Inflammatory macrophage treated with lipopolysaccharide for 4 hours (primary cell): ENCODE results near the gene SMOC2.
"Not testable (repeated sequence)": the region's sequence is repeated elsewhere in the genome, so short reads cannot be mapped to it uniquely, and the experiment has no call there.

Experiments
- DNase-seq: peaks from one replicate; pipeline ENCODE4 v3.0.0-alpha.2; 2020

Gene SMOC2

DNA sequence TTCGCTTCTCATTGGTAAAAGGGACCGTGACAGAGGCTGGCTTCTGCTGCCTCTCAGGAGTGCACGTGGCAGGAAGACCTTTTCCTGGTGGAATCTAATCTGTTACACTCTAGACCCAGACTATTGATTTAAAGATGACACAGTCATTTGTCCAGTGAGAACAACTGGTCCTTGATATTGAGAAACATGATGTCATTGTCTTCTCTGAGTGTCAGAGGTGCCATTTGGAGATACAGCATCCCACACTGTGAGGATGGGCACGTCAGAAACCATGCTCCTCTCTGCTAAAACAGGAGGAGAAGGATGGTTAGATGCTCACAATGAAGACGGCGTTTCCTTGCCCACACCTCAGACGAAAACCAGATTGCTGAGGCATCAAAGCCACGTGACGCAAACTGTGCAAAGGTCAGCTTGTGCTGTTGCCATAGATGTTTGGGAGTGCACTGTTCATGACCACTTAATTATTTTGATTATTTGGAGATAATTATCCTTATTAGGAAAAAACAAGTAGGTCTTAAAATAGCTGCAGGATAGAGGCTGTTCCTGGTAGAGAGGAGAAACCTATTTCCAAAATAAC is 169.0 kb downstream of the SMOC2 start:
- DNase-seq, result no peak

GRCh38 chr6:168610966-168611365 is 170.0 kb downstream of the SMOC2 start:
- not testable (repeated sequence) for DNase-seq

DNA sequence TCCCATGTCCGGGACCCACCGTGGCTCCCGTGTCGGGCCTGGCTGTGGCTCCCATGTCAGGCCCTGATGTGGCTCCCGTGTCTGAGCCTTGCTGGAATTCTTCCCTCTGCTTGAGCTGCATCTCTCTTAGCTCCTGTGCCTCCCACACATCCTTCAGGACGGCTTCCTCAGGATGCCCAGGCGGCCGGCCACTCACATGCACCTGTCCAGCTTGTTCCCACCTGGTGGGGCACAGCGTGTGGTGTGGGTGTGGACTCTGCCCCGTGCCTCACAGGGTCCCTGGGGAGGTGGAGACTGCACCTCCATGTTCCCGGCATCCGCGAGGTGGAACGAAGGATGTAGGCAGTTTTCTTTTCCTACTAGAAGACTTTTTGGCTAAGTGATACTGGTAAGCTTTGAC is 170.7 kb downstream of the SMOC2 start:
- DNase-seq, result no peak

GRCh38 chr6:168612586-168612985 is 171.6 kb downstream of the SMOC2 start:
- DNase-seq, result no peak

DNA sequence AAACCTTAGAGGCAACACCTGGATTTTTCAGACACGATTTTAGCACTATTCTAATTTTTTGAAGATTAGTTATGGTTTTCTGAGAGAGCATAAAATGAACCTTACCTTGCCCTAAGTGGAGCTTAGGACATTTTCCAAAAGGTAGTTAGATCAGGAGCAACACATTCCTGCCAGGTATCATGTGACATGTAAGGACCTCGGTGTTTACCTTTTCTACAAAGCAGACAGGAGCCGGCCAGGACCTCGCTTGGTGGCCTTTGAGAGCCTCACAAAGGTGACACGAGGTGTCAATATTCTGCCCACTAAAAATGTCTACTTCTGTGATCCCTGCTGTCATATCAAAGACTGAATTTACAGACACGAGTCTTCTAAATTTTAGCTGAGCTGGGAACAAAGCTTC is 174.9 kb downstream of the SMOC2 start:
- DNase-seq, result no peak

DNA sequence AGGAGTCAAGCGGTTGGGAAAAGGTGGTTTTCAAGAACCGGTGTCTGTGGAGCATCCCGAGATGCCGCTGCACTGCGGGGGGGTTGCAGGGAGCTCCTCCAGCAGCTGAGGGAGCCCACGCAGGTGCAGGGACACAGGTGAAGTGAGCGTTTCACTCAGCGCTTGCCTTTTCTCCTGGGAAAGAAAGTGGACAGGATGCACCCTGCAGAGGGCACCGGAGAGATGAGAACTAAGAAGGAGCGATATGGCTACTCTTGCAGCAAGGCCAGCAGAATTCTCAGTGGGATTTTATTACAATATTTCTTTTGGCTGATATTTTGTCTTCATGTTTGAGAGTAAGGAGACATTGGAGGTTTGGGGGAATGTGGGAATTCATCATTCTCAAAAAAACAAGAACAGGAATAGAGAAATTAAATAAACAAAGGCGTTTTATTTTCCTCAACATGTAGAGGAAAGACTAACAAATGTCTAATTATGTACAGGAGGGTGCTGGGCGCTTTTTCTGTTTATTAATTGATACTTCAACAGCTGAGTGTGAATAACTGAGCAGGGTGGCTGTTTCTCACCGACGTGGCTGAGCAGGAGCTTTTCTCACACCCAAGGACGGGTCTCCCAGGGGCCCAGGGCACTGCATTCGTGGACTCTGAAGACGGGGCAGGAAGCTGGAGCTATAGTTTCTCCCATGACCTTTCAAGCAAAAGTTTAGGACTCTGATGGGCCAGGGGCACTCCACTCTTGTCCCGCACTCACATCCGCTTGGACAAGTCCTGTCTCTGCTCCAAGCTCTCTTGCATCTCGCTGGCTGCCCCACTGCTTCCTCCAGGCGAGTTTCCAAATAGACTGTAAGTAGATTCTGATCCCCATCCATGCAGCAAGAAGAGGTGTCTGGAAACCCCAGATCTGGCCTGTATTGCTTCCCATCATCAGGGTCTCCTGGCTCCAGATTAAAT is 176.1 kb downstream of the SMOC2 start:
- no peak for DNase-seq

DNA sequence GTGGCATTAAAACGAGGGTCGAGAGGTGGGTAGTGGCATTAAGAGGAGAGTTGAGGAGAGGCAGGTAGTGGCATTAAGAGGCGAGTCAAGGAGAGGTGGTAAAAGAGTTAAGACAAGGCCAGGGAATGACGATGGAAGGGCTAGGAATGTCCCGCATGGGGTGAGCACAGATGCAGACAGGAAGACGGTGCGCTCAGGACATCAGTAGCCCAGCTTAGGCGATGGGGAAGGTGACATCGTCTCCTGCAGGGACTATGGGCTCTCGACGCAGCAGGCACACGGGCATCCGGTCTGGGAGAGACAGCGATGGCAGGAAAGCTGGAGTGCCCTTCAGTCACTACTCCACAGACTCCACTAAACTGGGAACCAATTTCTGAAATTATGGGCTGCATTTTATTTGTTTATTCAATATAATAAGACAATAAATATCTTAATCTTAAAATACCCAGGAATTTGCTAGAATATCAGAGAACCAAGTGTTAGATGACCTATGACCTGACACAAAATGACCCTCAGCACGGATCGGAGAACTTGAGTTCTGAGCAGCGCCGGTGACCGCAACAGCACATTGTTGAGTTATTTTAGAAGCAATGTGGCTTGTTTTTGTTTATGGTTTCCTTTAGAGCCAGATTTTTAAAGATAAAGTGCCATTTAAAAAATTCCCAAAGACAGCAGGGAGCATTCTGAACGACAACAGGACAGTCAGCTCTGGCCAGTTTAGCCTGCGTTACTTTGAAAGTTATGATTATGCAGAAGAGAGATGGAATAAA is 177.7 kb downstream of the SMOC2 start:
- DNase-seq, result no peak

GRCh38 chr6:168619560-168620314 is 178.8 kb downstream of the SMOC2 start:
- DNase-seq, result no peak

DNA sequence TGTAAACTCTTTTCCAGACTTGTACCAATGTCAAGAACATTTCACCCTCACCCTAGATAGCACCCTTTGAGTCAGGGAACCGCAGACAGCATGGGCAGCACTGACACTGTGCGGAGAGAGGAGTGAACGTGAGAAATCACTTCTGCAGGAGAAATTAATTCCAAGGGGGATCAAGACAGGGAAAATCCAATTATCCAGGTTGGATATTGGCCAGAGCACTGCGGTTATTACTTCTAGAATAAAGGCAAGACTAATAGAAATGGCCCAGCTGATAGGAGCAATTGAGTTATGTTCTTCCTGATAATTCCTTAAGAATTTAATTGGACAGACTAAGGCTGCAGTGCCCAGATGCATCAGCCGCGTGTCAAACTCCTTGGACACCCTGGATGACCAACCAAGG is 179.6 kb downstream of the SMOC2 start:
- DNase-seq, result no peak

DNA sequence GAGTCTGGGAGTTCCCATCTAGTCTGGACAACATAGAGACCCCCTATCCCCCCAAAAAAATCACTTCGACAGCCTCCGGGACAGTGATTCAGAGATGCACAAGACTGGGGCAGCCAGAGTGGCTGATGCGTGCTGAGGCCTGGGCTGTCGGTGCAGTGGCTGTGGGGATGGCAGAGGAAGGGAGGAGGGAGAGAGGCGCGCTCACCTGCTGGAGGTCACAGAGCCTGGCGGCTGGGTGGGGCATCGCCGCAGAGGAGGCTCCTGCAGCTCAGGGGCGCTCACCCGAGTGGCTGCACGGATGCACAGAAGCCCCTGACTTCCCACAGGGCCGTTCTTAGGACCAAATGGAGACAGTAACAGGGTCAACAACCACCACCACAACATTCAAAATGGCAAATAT is 182.8 kb downstream of the SMOC2 start:
- no peak for DNase-seq

DNA sequence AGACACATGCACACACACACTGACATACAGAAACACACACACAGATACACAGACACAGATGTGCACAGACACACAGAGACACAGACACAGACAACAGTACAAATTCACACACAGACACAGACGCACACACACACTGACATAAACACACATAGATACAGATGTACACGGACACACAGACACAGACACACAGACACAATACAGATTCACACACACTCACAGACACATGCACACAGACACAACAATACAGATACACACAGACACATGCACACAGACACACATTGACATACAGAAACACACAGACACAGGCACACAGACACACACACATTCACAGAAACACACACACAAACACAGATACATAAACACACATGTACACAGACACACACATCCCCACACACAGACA is 183.6 kb downstream of the SMOC2 start:
- no peak for DNase-seq

DNA sequence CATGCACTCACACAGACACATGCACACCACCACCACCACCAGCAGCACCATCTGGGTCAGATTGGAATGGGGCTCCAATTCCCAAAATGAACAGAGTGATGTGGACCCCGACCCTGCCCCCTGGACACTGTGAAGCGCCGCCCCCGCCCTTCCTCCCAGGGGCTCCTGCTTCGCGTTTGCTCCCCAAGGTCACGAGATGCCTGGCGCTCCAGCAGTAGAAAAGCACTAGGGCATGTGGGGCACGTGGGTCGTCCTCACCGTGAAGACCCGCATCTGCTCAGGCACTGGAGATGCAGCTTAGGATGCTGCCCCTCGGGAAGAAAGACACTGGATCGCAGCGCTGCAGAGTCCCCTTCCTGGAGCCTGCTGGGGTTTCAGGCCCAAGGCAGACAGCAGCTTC is 184.0 kb downstream of the SMOC2 start:
- no peak for DNase-seq

GRCh38 chr6:168625602-168626001 is 184.6 kb downstream of the SMOC2 start:
- no peak for DNase-seq

DNA sequence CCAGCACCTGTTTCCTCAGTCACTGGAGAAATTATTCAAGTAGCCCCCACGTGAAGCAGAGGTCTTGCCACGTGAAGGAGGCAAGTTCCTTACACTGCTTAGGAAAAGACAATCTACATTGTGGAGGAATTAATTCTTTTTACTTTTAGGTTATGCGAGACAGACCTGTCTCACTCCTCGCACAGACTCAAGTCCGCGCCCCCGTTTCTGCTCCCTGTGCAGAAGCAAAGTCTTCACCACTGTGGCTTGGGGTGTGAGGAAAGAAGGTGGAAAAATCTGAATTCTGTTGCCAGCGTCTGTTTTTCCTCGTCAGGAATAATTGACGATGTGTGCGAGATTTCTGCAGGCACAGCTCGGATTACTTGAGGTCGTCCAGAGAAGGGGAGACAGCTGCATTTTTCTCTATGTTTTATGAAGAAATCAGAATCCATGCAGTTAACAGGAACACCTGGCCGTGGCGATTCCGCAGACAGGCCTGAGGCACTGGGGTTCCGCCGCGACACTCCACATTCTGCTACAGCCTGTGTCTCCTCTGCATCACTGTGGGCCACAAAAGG is 185.1 kb downstream of the SMOC2 start:
- no peak for DNase-seq

DNA sequence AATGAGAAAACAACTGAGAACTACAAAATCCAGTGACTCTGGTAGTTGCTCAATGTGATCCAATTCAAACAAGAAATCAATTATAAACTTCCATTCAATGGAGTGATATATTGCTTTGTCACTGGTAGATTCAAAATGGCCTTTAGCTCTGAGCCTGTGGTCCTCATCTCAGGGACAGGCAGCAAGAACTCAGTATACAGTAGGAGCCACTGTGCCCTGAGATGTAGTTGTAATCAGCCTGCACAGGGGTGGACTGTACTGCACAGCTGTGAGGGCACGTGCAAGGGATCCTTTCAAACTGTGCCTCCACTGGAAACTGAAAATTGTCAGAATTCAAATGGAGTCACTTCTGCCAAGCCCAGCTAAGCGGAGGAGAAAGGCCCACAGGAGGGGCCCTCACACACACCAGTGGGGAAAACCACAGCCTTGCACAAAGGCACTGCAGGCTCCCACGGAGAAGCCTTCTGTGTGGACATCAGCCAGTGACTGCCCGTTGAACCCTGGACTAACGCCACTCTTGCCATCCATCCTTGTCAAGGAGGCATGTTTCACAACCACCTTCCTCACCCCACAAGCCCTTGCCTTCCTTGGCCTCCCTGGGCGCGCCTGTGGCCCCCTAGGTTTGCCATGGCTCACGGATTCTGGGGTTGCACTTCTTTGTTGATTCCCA is 186.7 kb downstream of the SMOC2 start:
- DNase-seq, result no peak

- DNase-seq, result no peak
These were observed 187.2 kb downstream of the SMOC2 start for GRCh38 chr6:168628176-168628553.

DNA sequence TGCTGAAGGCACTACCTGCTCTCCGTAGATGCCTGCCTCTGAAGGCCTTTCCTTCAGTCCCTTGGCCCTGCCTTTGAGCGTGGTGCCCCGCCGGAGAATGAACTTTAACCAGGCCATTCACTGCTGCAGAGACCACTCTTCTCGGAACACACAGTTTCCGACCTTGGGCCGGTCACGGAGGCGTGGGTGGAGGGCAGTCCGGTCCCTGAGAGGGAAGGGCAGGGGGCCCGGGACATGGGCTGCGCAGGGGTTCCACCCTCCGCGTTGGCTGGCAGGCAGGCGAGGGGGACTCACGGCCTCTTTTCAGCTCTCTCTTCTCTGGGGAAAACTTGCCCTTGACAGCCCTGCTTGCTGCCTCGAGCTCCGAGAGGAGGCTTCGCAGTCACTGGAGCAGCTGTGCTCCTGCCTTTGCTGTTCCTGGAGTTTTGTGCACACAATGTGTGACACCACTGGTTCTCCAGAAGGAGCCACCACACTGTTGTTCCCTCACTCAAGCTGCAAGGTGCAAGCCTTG is 187.8 kb downstream of the SMOC2 start:
- DNase-seq, result no peak

DNA sequence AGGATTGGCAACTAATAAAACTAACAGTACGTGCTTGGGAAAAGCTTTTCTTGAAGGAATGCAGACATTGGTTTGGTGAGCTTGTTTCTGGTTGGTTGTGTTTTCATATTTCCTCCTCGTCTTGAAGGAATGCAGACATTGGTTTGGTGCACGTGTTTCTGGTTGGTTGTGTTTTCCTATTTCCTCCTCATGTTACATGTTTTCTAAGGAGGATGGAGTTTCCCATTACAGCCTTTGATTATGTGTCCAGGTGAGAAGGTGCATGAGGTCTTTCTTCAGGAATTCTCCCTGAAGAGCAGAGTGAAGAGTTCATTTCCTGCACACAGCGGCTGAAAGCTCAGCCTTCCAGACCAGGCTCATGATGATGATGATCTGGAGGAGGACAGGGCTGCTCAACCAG is 190.6 kb downstream of the SMOC2 start:
- DNase-seq, result no peak

DNA sequence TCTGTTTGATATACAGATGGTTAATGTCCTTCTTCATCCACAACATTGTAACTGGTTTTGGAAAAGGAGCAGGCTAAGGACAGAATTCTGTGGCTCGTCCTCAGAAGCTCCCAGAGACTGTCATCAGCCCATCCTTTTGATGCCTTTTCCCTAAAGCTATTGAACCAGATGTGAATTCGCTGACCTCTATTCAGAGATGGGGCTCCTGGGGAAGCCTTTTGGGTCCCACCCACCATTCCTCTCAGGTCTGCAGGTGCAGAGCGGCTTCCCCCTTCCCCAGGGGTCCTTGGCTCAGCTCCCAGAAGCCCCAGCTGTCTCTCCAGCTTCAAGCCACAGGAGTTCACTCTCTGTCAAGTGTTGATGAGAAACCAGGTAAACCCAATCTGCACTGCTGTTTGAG is 191.7 kb downstream of the SMOC2 start:
- DNase-seq, result no peak

DNA sequence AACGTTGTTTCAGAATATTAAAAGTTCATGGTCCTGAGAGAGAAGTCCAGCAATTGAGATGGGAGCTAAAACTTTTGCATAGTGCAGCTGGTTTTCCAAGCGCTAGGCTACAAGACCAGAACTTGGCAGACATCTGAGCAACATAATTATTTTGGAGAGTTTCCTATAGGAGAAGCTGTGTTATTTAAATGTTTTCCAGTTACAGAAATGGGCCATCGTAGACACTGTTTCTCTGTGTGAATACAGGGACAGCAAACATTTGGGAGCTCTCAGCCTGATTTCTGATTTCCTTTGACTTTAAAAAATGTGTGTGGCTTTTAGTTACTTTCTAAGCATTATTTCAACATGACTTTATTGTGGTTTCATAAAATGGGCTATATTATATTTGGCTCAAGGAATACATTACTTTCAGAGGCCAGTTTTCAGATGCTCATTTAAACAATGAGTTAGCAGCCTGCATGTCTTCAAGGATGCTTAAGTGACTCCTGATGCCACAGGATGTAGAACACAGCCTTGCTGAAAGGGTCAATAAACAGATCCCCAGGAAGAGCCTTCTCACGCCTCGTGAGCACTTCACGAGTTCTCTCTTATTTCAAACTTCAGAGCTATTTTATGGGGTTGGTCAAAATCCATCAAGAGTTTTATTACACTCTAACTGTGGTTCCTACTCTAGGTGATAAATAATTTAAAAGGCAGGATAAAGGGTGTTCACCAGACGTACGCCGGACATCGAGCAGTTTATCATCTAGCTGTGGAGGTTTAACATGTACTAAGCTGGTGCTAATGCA is 193.8 kb downstream of the SMOC2 start:
- DNase-seq, result no peak
